ENCODE measurements around the gene COL5A3.

The COL5A3 gene

DNA sequence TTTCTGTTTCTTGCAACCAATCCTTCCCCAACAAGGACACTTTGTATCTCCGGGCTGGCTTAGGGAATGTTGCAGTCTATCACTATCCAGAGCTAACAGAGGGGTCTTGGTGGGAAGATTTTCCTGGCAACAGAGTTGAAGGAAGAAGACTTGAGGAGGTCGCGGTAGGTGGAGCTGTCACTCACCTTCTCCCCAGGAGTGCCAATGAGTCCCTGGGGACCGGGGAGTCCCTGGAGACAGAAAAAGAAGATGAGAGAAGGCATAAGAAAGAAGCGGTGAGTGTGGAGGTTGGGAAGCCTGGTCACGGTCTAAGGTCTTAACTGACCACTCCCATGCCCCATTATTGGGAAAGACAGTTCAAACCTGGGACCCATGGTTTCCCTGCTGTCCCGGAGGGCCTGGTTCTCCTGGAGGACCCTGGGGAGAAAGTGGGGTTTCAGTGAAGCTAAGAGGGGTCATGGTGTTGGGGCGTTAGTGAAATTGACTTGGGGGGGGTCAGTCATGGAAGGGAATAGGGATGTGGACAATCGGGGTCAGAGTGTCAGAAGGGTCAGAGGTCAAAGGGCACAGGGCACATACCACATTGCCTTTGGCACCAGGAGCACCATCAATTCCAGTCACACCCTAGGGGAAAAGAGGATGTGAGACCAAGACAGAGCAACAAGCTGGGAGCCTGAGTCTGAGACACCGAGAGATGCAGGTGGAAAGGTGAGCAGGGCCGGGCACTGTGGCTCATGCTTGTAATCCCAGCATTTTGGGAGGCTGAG is 18.7 kb downstream of the COL5A3 start:
- intact Hi-C loops (cut with DNase I) = no loop called here

DNA sequence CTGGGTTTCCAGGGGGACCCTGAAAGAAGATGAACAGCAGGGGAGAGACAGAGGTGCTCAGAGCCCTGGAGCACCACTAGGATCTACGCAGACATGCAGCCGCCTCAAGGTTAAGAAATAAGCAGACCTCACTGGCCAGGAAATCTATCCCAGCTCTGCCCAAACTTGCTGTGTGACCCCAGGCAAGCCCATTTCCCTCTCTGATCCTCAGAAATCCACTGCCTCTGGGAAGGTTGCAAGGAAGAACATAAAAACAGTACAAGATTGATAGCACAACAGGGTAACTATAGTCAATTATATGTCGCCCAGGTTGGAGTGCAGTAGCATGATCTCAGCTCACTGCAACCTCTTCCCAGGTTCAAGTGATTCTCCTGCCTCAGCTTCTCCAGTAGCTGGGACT is 20.8 kb downstream of the COL5A3 start:
- DNase-seq = no peak
- intact Hi-C loops (cut with DNase I) = no loop called here

More for the DNA sequence above, 18.7 kb downstream of the COL5A3 start:
- DNase-seq = no peak

GRCh38 chr19:9986787-9987281 is 23.5 kb downstream of the COL5A3 start:
- DNase-seq = peak in 34 of 42 donors; percentile 11 to 80 (median 42)

DNA sequence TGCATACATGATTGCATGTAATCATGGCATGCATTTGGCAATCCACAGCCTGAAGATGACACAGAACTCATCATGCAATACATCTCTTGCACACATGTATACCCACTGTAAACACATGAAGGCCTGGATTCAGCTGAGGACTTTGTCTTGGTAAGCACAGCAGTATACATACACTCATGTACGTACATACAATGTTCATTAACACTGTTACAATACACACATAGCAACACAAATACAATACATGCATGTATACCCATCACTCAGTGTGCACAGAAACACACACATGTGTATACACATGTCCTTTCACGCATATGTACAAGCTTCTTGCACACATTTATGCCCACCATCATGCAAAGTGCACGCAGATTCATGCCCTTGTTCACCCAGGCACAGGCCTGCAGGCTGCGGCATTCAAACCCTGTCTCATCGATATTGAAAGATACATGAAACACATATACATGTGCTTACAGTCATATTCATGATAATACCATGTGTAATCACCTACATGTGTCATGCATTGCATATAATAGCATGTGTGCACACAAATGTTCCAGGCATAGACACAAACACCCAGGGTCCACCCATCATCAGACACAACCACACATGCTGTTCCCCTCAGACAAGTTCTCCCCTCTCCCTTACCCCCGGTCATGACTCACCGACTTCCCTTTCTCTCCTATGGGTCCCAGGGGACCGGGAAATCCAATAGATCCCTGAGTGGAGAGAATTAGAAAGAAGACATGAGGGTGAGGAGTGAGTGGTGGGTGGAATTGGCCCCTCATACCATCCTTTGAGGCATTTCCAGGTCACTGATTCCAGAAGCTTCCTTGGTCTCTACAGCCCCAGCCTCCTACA is 28.7 kb downstream of the COL5A3 start:
- DNase-seq = no peak
- intact Hi-C loops (cut with DNase I) = no loop called here

More at GRCh38 chr19:9986787-9987281, 23.5 kb downstream of the COL5A3 start:
- intact Hi-C loops (cut with DNase I) = no loop called here

DNA sequence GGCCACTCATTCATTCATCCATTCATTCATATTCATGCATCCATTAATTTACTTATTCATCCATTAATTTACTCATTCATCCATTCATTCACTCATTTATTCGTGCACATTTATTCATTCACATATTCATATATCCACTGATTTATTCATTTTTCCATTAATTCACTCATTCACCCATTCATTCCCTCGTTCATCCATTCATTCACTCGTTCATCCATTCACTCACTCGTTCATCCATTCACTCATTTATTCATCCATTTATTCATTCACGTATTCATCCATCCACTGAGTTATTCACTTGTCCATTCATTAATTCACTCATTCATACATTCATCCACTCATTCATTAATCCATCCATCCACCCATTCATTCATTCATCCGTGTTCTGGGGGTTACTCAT is 38.2 kb downstream of the COL5A3 start:
- no peak for DNase-seq
- intact Hi-C loops (cut with DNase I) = no loop called here

DNA sequence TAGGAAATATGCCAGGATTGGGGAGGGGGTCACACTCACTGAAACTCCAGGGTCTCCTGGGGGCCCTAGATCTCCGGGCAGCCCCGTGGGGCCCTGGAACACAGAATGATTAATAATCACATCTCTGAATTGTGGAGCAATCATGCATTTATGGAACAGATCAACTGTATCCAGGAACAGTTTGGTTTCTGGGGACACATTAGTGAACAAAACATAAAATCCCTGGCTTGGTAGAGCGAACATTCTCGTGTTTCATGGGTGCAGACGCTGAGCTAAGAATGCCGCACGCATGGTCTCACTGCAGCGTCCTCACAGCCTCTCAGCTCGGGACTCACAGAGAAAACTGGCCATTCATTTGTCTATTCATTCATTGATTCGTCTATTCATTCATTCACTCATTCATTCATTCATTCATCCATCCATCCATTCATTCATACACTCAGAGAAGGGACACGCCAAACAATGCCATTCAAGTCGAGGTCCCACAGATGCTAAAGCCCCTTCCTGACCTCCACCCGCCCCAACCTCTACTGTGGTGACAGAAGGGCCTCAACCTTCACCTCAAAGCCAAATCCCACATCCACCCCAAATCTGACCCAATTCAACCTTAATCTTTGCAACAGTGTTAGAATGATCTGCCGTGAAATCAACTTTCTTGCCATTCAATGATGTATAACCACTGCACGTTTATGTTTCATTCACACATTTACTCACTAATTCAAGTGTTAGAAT is 39.0 kb downstream of the COL5A3 start:
- no peak for DNase-seq
- intact Hi-C loops (cut with DNase I) = no loop called here

GRCh38 chr19:9970481-9970880 is 39.8 kb downstream of the COL5A3 start:
- DNase-seq = no peak

GRCh38 chr19:9969688-9969975 is 40.7 kb downstream of the COL5A3 start:
- no peak for DNase-seq
- intact Hi-C loops (cut with DNase I) = no loop called here

More at GRCh38 chr19:9970481-9970880, 39.8 kb downstream of the COL5A3 start:
- intact Hi-C loops (cut with DNase I) = no loop called here

GRCh38 chr19:9968820-9969687 is 41.2 kb downstream of the COL5A3 start:
- intact Hi-C loops (cut with DNase I) = no loop called here
- no peak for DNase-seq

DNA sequence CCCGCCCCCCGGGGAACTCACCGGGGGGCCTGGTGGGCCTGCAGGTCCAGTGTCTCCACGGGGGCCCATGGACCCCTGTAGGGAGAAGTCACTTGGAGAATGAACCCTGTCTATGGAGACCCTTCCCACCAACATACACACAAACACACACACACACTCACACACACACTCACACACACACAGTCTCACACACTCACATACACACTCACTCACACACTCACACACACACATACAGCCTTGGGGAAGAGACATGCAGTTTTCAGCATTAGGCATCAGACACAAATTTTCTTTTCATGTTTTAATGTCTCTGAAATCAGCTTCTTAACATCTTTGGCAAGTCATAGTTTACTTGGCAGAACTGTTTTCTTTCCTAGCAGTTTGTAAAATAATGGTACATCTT is 43.0 kb downstream of the COL5A3 start:
- no peak for DNase-seq
- intact Hi-C loops (cut with DNase I) = no loop called here

GRCh38 chr19:9966448-9966847 is 43.9 kb downstream of the COL5A3 start:
- intact Hi-C loops (cut with DNase I) = no loop called here
- DNase-seq = no peak

GRCh38 chr19:9966024-9966423 is 44.3 kb downstream of the COL5A3 start:
- no peak for DNase-seq
- intact Hi-C loops (cut with DNase I) = no loop called here

- DNase-seq = no peak
- intact Hi-C loops (cut with DNase I) = no loop called here
These were observed 47.5 kb downstream of the COL5A3 start for GRCh38 chr19:9962623-9963290.

DNA sequence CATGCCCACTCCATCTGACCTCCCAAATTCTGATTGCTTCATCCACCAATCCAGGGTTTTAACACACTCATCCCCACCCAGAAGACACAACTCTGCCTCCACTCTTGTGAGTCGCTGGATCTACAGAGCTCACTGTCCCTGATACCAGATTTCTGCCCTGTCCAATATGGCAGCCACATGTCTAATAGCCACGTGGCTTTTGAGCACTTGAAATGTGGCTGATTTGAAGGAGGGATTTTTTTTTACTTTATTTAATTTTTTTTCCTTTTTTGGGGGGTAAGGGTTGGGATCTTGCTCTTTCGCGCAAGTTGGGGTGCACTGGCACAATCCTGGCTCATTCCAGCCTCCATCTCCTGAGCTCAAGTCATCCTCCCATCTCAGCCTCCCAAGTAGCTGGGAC is 49.2 kb downstream of the COL5A3 start:
- intact Hi-C loops (cut with DNase I) = no loop called here
- no peak for DNase-seq

DNA sequence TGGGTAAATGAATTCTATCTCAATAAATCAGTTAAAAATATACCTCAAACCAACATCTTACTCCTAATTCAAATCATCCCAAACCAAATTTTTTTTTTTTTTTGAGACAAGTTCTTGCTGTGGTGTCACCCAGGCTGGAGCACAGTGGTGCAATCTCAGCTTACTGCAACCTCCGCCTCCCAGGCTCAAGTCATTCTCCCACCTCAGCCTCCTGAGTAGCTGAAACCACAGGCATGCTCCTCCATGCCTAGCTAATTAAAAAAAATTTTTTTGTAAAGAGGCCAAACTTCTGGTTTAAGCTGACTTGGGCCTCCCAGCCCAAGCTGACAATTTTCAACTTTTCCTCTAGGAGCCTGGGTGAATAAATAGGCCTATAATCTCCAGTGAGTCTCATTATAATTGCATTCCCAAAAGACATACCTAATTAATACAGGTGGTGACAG is 51.9 kb downstream of the COL5A3 start:
- intact Hi-C loops (cut with DNase I) = no loop called here
- DNase-seq = no peak

DNA sequence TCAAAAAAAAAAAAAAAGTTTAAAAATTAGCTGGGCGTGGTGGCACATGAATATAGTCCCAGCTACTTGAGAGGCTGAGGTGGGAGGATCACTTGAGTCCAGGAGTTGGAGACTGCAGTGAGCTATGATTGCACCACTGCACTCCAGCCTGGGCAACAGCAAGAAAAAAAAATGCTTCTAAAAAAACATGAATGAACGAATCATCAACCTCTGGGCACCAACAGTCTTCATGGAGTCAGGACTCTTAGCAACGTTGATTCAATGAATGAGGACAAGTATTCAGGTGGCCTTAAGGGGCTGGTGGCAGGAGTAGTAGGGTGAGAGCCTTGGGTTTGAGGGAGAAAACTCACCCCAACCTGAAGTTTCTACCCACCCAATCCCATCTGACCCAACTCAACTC is 53.3 kb downstream of the COL5A3 start:
- no peak for DNase-seq
- intact Hi-C loops (cut with DNase I) = no loop called here

GRCh38 chr19:9953802-9954542 is 56.3 kb downstream of the COL5A3 start:
- intact Hi-C loops (cut with DNase I) = no loop called here

More at GRCh38 chr19:9953802-9954542, 56.3 kb downstream of the COL5A3 start:
- DNase-seq = peak in 38 of 42 donors; percentile 4 to 79 (median 45)
